ENCODE data around the gene SPINK14.

The SPINK14 gene

DNA sequence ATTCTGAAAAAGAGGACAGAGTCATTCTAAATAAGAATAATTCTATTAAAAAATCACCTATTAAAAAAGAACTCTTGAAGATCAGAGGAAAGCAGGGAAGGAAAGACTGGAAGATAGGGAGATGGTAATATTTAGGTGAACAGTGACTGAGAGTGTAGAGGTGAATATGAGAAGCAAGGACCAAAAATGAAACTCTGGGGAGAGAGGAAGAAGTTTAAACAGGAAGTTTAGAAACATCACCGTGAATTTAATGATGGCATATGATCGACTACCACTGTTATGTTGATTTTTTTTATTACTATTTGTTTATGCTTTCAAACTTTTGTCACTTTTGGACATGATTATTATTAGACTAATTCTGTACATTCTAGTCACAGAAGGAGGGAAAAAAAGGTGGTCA is 32.8 kb downstream of the SPINK14 start:
- no peak for DNase-seq (ENCODE audit: low spot score)

DNA sequence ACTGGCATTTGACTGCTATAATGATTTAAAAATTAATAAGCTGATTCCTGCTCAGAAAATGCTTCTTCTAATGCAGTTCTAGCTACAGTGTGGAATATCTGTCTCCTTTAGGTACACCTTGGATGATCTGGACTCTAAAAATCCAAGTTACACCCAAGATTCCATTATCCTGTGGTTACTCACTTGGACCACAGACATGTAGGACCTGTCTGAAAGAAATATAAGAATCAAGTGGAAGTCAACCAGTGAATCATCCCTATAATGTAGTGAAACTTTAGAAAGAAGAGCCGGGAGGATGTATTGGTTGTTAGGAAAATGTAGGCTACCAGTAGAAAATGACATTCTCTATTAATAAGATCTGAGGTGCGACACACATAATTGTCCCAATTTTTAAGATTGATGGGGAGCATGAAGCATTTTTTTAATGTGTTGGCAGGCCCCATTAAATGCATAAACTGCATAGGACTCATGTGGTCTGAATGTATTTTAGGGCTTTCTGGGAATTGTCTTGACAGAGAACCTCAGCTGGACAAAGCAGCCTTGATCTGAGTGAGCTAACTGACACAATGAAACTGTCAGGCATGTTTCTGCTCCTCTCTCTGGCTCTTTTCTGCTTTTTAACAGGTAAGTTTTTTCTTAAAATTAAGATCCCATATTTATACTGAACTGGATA is 34.3 kb downstream of the SPINK14 start, which contains the start of gene SPINK6:
Gene SPINK6 (plus strand): TSS at position 512 of the 673 bp plus-strand sequence. CDS start 55 bp downstream, at position 567.
- DNase-seq (ENCODE audit: low spot score), result no peak

DNA sequence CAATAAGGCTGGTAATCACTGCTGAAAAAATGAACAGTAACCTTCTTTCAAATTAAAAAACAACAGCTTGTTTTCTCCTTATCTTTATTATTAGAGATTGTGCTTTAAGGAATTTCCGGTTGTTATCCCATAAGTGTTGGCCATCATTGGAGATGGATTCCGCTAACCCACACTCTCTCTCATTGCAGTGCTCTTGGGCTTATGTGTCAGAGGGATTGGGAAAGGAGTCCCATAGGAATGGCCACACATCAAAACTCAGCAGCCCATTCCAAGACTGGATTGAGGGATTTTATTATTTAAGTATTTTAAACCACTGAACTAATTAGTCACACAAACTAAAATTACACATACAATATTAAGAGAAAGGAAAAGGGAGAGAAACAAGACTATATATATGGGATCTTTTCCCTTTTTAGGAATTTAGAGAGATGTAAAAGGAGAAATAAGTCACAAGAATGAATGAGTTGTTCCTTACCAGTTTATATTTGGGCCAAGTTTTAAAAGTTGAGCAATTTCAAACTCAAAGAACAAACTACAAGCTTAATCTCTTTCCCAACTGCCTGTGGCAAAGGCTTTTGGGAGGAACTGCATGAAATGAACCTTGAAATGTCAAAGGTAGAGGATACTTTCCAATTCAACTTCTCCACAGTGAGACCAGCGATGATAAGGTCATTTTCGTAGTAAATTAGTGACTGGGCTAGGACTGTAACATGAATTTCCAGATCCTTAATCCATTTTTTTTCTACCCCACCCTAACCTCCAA is 36.9 kb downstream of the SPINK14 start:
- no peak for DNase-seq (ENCODE audit: low spot score)

DNA sequence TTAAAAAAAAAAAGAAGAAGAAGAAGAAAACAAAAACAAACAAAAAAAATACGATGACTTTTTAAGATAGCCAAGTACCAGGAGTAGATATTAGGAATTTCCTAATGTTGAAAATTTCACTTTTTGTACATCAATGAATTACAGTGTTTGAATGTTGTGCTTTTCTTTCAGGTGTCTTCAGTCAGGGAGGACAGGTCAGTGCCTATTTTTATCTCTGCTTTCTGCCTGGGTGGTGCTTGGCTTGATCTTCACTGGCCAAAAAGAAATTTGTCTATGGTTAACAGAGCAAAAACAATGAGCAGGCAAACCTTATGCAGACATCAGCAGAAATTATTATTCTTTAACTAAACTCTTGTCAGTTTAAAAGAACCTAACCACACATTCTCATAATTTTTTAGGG is 37.5 kb downstream of the SPINK14 start:
- no peak for DNase-seq (ENCODE audit: low spot score)

DNA sequence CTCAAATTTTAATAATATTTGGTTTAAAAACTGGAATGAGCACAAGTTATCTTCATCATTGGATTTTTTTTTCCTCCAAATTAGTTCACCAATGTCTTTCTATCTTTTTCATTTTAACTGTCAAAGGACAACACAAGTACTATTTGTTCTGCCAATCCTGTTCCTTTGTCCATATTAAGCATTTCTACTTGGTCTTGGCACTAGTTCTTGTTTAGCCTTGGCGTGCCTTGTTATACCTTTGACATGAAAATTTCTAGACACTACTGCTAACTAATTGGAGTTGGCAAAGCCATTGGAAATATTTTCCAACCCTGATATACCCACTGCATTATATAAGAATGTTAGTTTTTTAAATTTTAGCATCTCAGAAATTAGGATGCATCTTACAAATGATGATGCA is 38.3 kb downstream of the SPINK14 start:
- DNase-seq (ENCODE audit: low spot score), result peak; percentile 16

DNA sequence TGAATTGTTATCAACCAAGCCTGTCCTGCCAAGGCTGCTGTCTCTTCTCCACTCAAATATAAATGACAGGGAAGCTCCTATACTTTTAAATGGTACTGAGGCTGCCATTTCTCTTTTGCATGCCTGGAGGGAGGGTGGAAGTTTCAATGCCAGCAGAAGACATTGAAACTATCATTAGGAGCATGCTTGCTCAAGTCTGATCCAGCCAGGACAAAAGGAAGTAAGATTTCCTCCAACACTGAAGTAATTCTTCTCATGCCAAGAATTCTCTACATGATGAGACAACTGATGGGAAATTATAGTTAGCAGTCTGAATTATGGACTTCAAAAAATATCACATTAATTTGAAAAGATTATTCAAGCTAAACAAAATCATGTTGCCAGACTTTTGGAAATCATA is 39.9 kb downstream of the SPINK14 start:
- DNase-seq (ENCODE audit: low spot score), result no peak

DNA sequence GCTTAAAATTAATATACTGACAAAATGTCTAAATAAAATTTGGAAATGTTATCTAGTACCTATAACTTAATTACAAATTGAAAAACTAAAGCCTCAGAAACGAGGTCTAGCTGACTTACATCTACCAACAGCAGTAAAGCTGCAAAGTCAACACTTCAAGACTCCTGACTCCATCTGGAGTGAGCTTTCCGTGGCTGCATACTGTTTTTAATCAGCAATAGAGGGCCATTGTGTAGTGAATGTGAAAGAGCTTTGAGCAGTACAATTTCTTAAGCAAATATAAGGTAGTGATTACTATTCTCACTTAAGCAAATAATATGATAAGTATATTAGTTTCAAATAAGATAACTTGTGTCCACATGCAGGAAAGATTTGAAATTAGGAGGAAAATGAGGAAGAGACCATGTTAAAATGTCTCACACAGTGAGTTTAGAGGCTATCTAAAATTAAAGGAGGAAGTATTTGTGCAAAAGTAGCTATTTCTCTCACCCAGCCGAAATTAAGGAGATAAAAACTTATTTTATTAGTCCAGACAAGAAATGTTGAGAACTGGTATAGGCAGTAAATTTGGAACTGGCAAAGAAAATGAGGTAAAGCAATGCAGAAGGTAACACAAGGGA is 40.9 kb downstream of the SPINK14 start:
- no peak for DNase-seq (ENCODE audit: low spot score)

DNA sequence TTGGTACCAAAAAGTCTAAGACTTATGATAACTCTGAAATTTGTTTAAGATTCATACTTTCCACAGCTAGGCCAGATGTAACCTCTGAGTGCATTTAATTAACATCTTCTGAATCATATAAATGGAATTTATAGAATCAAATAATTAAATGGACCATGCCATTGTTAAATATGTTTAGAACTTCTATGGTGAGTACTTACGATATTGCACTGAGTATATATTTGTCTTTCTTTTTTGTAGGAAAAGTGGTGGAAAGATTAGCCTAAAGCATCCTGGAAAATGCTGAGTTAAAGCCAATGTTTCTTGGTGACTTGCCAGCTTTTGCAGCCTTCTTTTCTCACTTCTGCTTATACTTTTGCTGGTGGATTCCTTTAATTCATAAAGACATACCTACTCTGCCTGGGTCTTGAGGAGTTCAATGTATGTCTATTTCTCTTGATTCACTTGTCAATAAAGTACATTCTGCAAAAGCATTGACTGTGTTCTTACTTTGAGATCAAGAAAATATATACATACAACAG is 46.4 kb downstream of the SPINK14 start:
- no peak for DNase-seq (ENCODE audit: low spot score)

DNA sequence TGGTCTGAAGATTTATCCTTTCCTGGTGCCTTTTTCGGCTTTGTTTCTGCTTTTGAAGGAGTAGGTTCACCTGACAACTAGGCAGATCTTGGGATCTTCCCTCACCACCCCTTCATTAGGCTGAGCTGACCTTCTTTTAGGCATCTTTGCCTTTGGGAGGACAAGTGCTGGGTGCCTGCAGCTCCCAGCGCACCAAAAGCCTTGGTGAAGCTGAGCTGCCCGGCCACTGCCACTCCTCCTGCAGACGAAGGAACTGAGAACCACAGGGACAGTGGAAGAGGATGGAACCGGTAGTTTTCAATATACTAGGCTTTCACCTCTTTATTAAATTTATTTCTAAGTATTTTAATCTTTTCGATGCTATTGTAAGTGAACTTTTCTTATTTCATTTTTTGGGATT is 53.2 kb downstream of the SPINK14 start:
- no peak for DNase-seq (ENCODE audit: low spot score)

DNA sequence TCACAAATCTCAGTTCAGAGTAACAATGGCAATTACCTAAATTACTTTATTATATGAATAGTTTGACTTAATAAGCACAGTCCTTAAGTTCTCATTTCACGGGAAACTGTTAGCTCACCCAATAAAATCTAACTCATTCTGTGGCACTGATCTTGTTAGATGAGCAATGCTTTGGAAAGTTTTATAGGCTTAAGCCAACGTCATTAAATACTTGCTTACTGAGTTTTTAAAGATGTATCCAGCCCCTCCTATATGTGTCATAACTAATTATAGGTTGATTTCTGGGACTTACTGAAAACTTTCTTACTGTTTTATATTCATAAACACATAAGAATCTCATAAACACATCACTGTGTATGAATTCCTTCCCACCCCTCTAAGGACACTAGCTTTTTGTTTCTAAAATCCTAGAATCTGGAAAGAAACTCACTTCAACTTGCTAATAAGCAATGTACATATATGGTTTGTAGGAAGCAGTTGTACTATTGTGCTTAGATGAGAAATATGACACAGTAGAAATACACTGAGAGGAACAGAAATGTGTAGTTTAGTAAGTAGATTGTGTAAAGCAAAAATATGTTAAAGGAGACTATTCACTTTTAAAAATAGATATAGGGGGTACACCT is 55.9 kb downstream of the SPINK14 start:
- DNase-seq (ENCODE audit: low spot score), result no peak

All from globus pallidus (tissue), 1 donor.